H1 (cell line): ENCODE results near the gene SLCO2A1. TPM values are rescaled to one million over a fixed set of nuclear protein-coding genes. Genes with fewer than 3 reads are reported as not detected.

ENCODE experiments used
- CTCF ChIA-PET: fragments of 300-600 bp; sonication (Branson Sonifier 250); formaldehyde crosslinking; loops from one replicate; lab custom pipeline; 2021; ENCODE audit not compliant: partially characterized antibody; lab: Charles Lee
- POLR2A ChIA-PET: fragments of 300-600 bp; sonication (Branson Sonifier 250); formaldehyde crosslinking; loops from one replicate; lab custom pipeline; 2021; ENCODE audit warnings: inconsistent platforms; ENCODE audit not compliant: partially characterized antibody; lab: Charles Lee
- DNase-seq, 2 experiments: peaks; one replicate each; pipeline versions ENCODE4 v3.0.0 to v3.0.0-alpha.2; 2010 to 2022; ENCODE audit warnings: low spot score in 2 of 2, low read depth in 1 of 2, mixed read lengths in 1 of 2
- FAIRE-seq: peaks from 2 replicates; lab custom pipeline; 2011; peaks lifted over from hg19 to GRCh38; lab: Jason Lieb, UNC
- H2AFZ ChIP-seq: 2 replicates; pipeline ENCODE4 v1.8.1; 2012; ENCODE audit warnings: low read length, inconsistent platforms
- H2AK5ac ChIP-seq: 2 replicates; pipeline ENCODE4 v1.6.1; 2013; ENCODE audit warnings: low read depth, low read length
- H2BK120ac ChIP-seq: replicated peaks from 2 replicates; pipeline ENCODE3; 2013; ENCODE audit warnings: low read depth, low read length, inconsistent platforms
- H2BK12ac ChIP-seq: 2 replicates; pipeline ENCODE4 v1.6.1; 2013; ENCODE audit warnings: low read depth, low read length
- H2BK15ac ChIP-seq: 2 replicates; pipeline ENCODE4 v1.6.1; 2013; ENCODE audit warnings: low read length
- H2BK20ac ChIP-seq: 2 replicates; pipeline ENCODE4 v1.6.1; 2013; ENCODE audit warnings: low read length
- H2BK5ac ChIP-seq: 2 replicates; pipeline ENCODE4 v1.6.1; 2013; ENCODE audit warnings: low read depth, low read length
- H3K14ac ChIP-seq: 2 replicates; pipeline ENCODE4 v1.6.1; 2013; ENCODE audit warnings: inconsistent platforms; ENCODE audit not compliant: insufficient read length
- H3K18ac ChIP-seq: 2 replicates; pipeline ENCODE4 v1.6.1; 2013; ENCODE audit warnings: low read length; ENCODE audit errors: extremely low read depth
- H3K23ac ChIP-seq: 2 replicates; pipeline ENCODE4 v1.6.1; 2013; ENCODE audit warnings: inconsistent platforms; ENCODE audit not compliant: insufficient read length
- H3K23me2 ChIP-seq: 2 replicates; pipeline ENCODE4 v1.6.1; 2013; ENCODE audit warnings: low read depth, low read length
- H3K27ac ChIP-seq: 2 replicates; pipeline ENCODE4 v1.6.1; 2011; ENCODE audit warnings: low read depth, low read length, inconsistent platforms
- H3K27me3 ChIP-seq, 4 experiments: replicated peaks in 1 of 4; 1 replicate in 1 of 4; 2 replicates in 3 of 4; pipeline versions ENCODE4 v1.6.1 to v1.8.1; 2011 to 2013; ENCODE audit warnings: low read length in 3 of 4, mild to moderate bottlenecking in 3 of 4, inconsistent platforms in 2 of 4, mixed read lengths in 2 of 4, moderate library complexity in 1 of 4; ENCODE audit not compliant: control insufficient read depth in 3 of 4, insufficient read depth in 3 of 4; ENCODE audit errors: extremely low read depth in 1 of 4
- H3K36me3 ChIP-seq, 4 experiments: 2 replicates each; pipeline versions ENCODE4 v1.6.1 to v1.8.1; 2011 to 2013; ENCODE audit warnings: mild to moderate bottlenecking in 4 of 4, low read length in 3 of 4, moderate library complexity in 2 of 4, control low read depth in 1 of 4, inconsistent platforms in 1 of 4; ENCODE audit not compliant: insufficient read depth in 4 of 4, control insufficient read depth in 2 of 4
- H3K4ac ChIP-seq: replicated peaks from 2 replicates; pipeline ENCODE3; 2013; ENCODE audit warnings: low read length, low read depth, mixed read lengths, inconsistent platforms; ENCODE audit not compliant: insufficient read length
- H3K4me1 ChIP-seq, 4 experiments: replicated peaks in 1 of 4; 1 replicate in 1 of 4; 2 replicates in 3 of 4; pipeline versions ENCODE4 v1.6.1 to v1.8.1; 2011 to 2013; ENCODE audit warnings: low read length in 3 of 4, inconsistent platforms in 2 of 4, mixed read lengths in 1 of 4; ENCODE audit not compliant: insufficient read depth in 4 of 4, control insufficient read depth in 3 of 4
- H3K4me2 ChIP-seq, 2 experiments: 2 replicates each; pipeline versions ENCODE4 v1.6.1 to v1.8.1; 2011 to 2013; ENCODE audit warnings: low read depth in 2 of 2, low read length in 2 of 2, control low read depth in 1 of 2, inconsistent platforms in 1 of 2, mild to moderate bottlenecking in 1 of 2; ENCODE audit not compliant: insufficient read depth in 1 of 2
- H3K4me3 ChIP-seq, 4 experiments: fragments of 200-600, 300-600 bp in 1 of 4; sonication (generic), shearing (Covaris generic), sonication (Bioruptor Twin) in 1 of 4; 2 replicates each; pipeline versions ENCODE4 v1.5.1 to v1.8.1; 2011 to 2016; ENCODE audit warnings: low read length in 4 of 4, low read depth in 3 of 4, control low read depth in 2 of 4, inconsistent platforms in 2 of 4, mild to moderate bottlenecking in 2 of 4, mixed read lengths in 1 of 4, moderate library complexity in 1 of 4; ENCODE audit not compliant: insufficient read depth in 2 of 4; ENCODE audit errors: extremely low read depth in 1 of 4
- H3K56ac ChIP-seq: replicated peaks from 2 replicates; pipeline ENCODE3; 2013; ENCODE audit warnings: low read depth, mild to moderate bottlenecking, mixed read lengths, low read length, inconsistent platforms; ENCODE audit not compliant: insufficient read length
- H3K79me1 ChIP-seq: 2 replicates; pipeline ENCODE4 v1.6.1; 2013; ENCODE audit warnings: low read depth, low read length, control low read depth
- H3K79me2 ChIP-seq, 2 experiments: 2 replicates each; pipeline versions ENCODE4 v1.6.1 to v1.8.1; 2012 to 2013; ENCODE audit warnings: low read length in 2 of 2, mild to moderate bottlenecking in 2 of 2, inconsistent platforms in 1 of 2; ENCODE audit not compliant: insufficient read depth in 2 of 2, control insufficient read depth in 1 of 2
- H3K9ac ChIP-seq, 4 experiments: replicated peaks in 1 of 4; 1 replicate in 1 of 4; 2 replicates in 3 of 4; pipeline versions ENCODE4 v1.6.1 to v1.8.1; 2011 to 2013; ENCODE audit warnings: low read depth in 3 of 4, low read length in 3 of 4, control low read depth in 2 of 4, mild to moderate bottlenecking in 2 of 4, moderate library complexity in 2 of 4, inconsistent platforms in 1 of 4; ENCODE audit errors: extremely low read depth in 1 of 4
- H3K9me3 ChIP-seq, 2 experiments: 2 replicates each; pipeline versions ENCODE4 v1.6.1 to v1.8.1; 2012 to 2013; ENCODE audit warnings: mild to moderate bottlenecking in 2 of 2, moderate library complexity in 2 of 2, control low read depth in 1 of 2, inconsistent platforms in 1 of 2, low read depth in 1 of 2, low read length in 1 of 2, mixed read lengths in 1 of 2; ENCODE audit not compliant: insufficient read depth in 2 of 2
- H4K20me1 ChIP-seq, 2 experiments: replicated peaks in 1 of 2; 2 replicates each; pipeline versions ENCODE3 to v1.8.1; 2011 to 2013; ENCODE audit warnings: inconsistent platforms in 2 of 2, low read length in 2 of 2, mild to moderate bottlenecking in 1 of 2; ENCODE audit not compliant: insufficient read depth in 2 of 2, control insufficient read depth in 1 of 2
- H4K5ac ChIP-seq: 2 replicates; pipeline ENCODE4 v1.6.1; 2013; ENCODE audit warnings: low read length, low read depth, mixed read lengths, inconsistent platforms; ENCODE audit not compliant: insufficient read length
- H4K8ac ChIP-seq: 2 replicates; pipeline ENCODE4 v1.8.0; 2013; ENCODE audit warnings: mild to moderate bottlenecking, moderate library complexity, low read length, inconsistent platforms; ENCODE audit not compliant: insufficient read depth; ENCODE audit errors: extremely low read depth
- H4K91ac ChIP-seq: replicated peaks from 2 replicates; pipeline ENCODE3; 2013; ENCODE audit warnings: low read length, mixed read lengths, inconsistent platforms; ENCODE audit not compliant: insufficient read length
- SUZ12 ChIP-seq: fragments of 200-600 bp; sonication (generic); IDR thresholded peaks from 2 replicates; pipeline ENCODE4 v1.6.1; 2012; ENCODE audit warnings: mild to moderate bottlenecking, inconsistent platforms, low read length, moderate library complexity, mixed read lengths
- WGBS, 2 experiments: shearing (Covaris generic) in 1 of 2; methylation state at CpG; one replicate each; pipeline versions ENCODE4 v1.1.6 to v1.1.7; 2013 to 2015; ENCODE audit warnings: low lambda C conversion rate in 2 of 2, mixed read lengths in 2 of 2, inconsistent platforms in 1 of 2, low coverage in 1 of 2, missing lambda C conversion rate in 1 of 2; ENCODE audit not compliant: insufficient replicate concordance in 2 of 2, insufficient coverage in 1 of 2, insufficient read length in 1 of 2; ENCODE audit errors: extremely low coverage in 1 of 2, missing lambda C conversion rate in 1 of 2; 5-methylcytosine and 5-hydroxymethylcytosine counted together
- polyA plus RNA-seq, 7 experiments: library from polyadenylated mRNA; depleted of rRNA in 3 of 7; stranded (reverse) in 5 of 7; unstranded in 2 of 7; fragments of >200 nt in 5 of 7; fragments of 200-250 nt in 2 of 7; gene quantifications; 1 replicate in 5 of 7; 2 replicates in 1 of 7; 4 replicates in 1 of 7; pipeline versions ENCODE4 v1.2.1 to v1.2.3, GENCODE V29; 2011 to 2013; ENCODE audit warnings: missing spikeins in 2 of 7, mixed read lengths in 2 of 7
- total RNA-seq: library from RNA; stranded (reverse); fragmentation: NEBNext Ultra II Directional; extraction: Animal tissue kit (Norgen Biotek cat#: 25700); gene quantifications from 2 replicates; pipeline ENCODE4 v1.2.1, GENCODE V29; 2021
- TF ChIP-seq, protein P1 (sequence below): IDR thresholded peaks from 2 replicates; pipeline ENCODE4 v1.6.1; 2012; ENCODE audit warnings: inconsistent platforms

The SLCO2A1 gene
- total and polyA plus RNA-seq, 2 of the 8 experiments (the other 6 are each of a cell fraction or from before 2014, with no cell fraction given), result 1.1 to 2.3 TPM

- CTCF ChIA-PET, result interaction anchor here (1.0 kb wide), 1 partner anchor 29 kb away, joined by 3 read pairs; no protein-coding TSS in a partner anchor
- no peak overlapping the region for H2BK12ac ChIP-seq
- TF ChIP-seq SUZ12, result no peak
- TF ChIP-seq, protein P1, sequence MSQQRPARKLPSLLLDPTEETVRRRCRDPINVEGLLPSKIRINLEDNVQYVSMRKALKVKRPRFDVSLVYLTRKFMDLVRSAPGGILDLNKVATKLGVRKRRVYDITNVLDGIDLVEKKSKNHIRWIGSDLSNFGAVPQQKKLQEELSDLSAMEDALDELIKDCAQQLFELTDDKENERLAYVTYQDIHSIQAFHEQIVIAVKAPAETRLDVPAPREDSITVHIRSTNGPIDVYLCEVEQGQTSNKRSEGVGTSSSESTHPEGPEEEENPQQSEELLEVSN, result no peak
- H3K79me2 ChIP-seq, result no peaks in the 10 kb centered on the region
- no peak overlapping the region for H4K5ac ChIP-seq
- H3K23me2 ChIP-seq, result no peaks in the 10 kb centered on the region
- peaks cover 0 to 5% (median 0%) of the 10 kb centered on the region in 4 experiments; a peak in 2 of 7 replicates for H3K27me3 ChIP-seq
- H3K4me1 ChIP-seq, result peaks cover 0 to 3% (median 1%) of the 10 kb centered on the region in 4 experiments; a peak in 3 of 7 replicates
- no peak overlapping the region for H4K8ac ChIP-seq
- no peak overlapping the region for H4K91ac ChIP-seq
- H3K9ac ChIP-seq, result no peak overlapping the region
- H2BK20ac ChIP-seq, result no peak overlapping the region
- H3K4me2 ChIP-seq, result no peak overlapping the region
- H3K79me1 ChIP-seq, result no peaks in the 10 kb centered on the region
- no peak overlapping the region for H2AK5ac ChIP-seq
- H3K36me3 ChIP-seq, result no peaks in the 10 kb centered on the region
- no peak for FAIRE-seq
- POLR2A ChIA-PET, result no interaction called here
- H4K20me1 ChIP-seq, result no peaks in the 10 kb centered on the region
- no peak overlapping the region for H2BK120ac ChIP-seq
- no peak overlapping the region for H3K4me3 ChIP-seq
- no peak for DNase-seq
- WGBS, 2 experiments, result 91% methylated on average over 5 of the region's 5 CpGs; no CpG with 5 or more reads in 1 of the 2 experiments
- no peak overlapping the region for H3K23ac ChIP-seq
- H3K4ac ChIP-seq, result no peak overlapping the region
- H2AFZ ChIP-seq, result no peak overlapping the region
- H3K9me3 ChIP-seq, result no peaks in the 10 kb centered on the region
- no peak overlapping the region for H3K18ac ChIP-seq
- H2BK15ac ChIP-seq, result no peak overlapping the region
- H3K14ac ChIP-seq, result no peak overlapping the region
- no peak overlapping the region for H3K56ac ChIP-seq
- H2BK5ac ChIP-seq, result no peak overlapping the region
- H3K27ac ChIP-seq, result no peak overlapping the region
Observed at GRCh38 chr3:133996996-133997395, 32.7 kb downstream of the SLCO2A1 start.
